RWPE1 (cell line): ENCODE measurements around the gene PCTP.

ENCODE experiments used
- CTCF ChIA-PET: fragments of 350-600 bp; sonication (Branson Sonifier 250); formaldehyde crosslinking; extraction: SDS; loops from one replicate; lab custom pipeline; 2021; lab: Yijun Ruan, JAX
- POLR2A ChIA-PET: fragments of 400-600 bp; formaldehyde crosslinking; extraction: SDS; loops from one replicate; lab custom pipeline; 2020; ENCODE audit warnings: antibody characterized with exemption; ENCODE audit not compliant: low non-redundant PET; lab: Yijun Ruan, JAX
- DNase-seq: peaks from one replicate; pipeline ENCODE4 v3.0.0; 2012; ENCODE audit warnings: low spot score
- H3K27ac ChIP-seq: fragments of 450-650 bp; 2 replicates; pipeline ENCODE4 v1.5.1; 2017
- TF ChIP-seq, protein P1 (sequence below): fragments of 450-650 bp; conservative IDR thresholded peaks from 2 replicates; pipeline ENCODE4 v1.5.1; 2017; ENCODE audit warnings: low read depth, mild to moderate bottlenecking

Gene PCTP

DNA sequence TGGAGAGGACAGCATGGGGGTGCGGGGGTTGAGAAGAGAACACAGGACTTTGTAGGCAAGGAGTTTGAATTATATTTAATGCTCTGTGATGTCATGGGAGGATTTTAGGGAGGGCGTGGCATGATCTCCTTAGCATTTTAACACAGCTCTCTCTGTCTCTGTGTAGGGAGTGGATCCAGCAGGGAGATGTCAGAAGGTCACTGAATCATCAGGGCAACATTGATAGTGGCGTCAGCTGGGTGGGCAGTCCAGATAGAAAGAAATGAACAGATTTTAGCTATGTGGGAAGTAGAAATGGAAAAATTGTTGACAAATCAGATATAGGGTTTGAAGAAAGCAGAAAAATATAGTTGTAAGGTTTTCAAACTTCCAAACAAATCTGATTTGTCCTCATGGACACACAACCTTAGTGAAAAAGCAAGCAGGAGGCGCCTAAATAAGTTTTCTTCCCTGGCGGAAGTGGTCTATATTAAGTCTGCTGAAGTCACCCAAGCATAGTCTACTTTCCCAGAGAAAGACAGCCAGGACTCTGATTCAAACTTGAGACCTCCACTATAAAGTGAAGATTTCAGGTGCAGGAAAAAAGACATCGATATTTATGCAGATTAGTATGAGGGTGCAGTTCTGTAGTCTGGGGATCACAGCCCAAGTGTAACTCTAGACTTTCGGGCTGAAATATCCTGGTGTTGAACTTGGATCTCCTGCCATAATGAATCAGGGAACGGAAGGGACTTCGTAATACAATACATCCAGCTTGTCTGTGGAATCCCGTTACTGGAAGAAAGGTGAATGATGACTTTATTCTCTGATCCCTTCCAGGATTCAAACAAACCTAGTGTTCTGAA, 10.1 kb upstream of the PCTP start:
- TF ChIP-seq, protein P1, sequence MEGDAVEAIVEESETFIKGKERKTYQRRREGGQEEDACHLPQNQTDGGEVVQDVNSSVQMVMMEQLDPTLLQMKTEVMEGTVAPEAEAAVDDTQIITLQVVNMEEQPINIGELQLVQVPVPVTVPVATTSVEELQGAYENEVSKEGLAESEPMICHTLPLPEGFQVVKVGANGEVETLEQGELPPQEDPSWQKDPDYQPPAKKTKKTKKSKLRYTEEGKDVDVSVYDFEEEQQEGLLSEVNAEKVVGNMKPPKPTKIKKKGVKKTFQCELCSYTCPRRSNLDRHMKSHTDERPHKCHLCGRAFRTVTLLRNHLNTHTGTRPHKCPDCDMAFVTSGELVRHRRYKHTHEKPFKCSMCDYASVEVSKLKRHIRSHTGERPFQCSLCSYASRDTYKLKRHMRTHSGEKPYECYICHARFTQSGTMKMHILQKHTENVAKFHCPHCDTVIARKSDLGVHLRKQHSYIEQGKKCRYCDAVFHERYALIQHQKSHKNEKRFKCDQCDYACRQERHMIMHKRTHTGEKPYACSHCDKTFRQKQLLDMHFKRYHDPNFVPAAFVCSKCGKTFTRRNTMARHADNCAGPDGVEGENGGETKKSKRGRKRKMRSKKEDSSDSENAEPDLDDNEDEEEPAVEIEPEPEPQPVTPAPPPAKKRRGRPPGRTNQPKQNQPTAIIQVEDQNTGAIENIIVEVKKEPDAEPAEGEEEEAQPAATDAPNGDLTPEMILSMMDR = no peak
- H3K27ac ChIP-seq = no peak overlapping the region
- CTCF ChIA-PET = no interaction called here
- POLR2A ChIA-PET = no interaction called here
- no peak for DNase-seq

DNA sequence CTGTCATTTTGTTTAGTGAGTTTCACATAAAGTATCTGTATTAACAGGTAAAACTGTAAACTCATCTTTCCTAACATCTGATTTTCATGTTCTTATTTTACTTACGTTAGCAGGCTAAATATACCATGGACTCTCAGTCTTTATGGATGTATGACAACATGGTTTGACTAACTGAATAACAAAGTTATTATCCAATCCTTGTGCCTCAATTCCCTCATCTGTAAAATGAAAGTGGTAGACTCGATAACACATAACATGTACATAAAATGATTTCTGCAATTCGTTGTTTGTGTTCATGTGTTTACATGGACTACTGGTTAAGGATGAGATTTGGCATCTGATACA, 9.5 kb upstream of the PCTP start:
- ChIA-PET POLR2A (no interaction called here), CTCF (no interaction called here)
- DNase-seq = no peak
- TF ChIP-seq, protein P1 = no peak
- H3K27ac ChIP-seq = no peak overlapping the region

DNA sequence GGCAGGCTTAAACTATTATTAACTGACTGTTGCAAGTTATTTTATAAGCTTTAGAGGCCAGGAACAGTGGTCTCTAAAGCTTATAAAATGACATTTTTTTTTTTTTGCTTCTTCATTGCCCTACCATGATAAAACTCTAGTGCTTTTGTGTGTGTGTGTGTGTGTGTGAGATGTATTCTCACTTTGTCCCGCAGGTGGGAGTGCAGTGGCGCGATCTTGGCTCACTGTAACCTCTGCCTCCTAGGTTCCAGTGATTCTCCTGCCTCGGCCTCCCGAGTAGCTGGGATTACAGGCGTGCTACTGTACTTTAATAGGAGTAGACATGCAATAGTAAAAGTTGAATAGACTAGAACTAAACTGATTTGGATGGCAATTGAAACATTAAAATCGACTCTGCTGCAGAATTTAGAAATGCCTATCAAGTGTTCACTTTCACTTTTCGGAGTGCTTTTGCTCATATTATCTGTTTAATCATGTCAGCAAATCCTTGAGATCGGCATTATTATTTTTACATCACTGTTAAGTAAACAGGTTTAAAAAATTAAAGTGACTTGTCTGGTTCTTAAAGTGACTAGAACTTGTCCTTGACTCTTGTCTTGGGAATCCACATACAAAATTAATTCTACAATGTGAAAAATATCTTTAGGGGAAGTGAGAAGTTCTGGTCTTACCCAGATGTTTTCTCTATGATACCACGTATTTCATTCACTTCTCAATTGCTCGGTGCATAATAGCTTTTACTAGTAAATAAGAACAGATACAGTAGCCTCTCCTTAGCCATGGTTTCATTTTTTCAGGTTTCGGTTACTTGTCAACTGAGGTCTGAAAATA, 8.4 kb upstream of the PCTP start:
- TF ChIP-seq, protein P1 = no peak
- ChIA-PET CTCF (interaction anchor here (0.7 kb wide), 1 partner anchor 24 kb away, joined by 3 read pairs; no protein-coding TSS in a partner anchor), POLR2A (no interaction called here)
- H3K27ac ChIP-seq = no peak overlapping the region
- no peak for DNase-seq

DNA sequence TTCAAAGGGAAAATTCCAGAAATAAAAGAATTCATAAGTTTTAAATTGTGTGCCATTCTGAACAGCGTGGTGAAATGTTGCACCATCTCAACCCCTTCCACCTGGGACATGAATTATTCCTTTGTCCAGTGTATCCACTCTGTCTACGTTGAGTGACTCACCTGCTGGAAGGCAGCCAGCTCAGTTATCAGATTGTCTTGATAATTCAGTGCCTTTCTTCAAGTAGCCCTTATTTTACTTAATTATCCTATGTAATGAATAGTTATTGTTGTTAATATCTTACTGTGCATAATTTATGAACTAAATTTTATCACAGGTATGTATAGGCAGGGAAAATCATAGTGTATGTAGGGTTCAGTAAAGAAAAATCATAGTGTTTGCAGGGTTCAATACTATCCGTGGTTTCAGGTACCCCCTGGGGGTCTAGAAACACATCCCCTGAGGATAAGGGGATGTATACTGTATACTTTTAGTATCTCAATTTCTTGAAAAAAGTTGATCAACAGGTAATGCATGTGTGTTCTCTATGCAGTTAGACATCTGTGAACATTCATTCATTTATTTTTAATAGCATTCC, 7.7 kb upstream of the PCTP start:
- ChIA-PET CTCF (no interaction called here), POLR2A (no interaction called here)
- H3K27ac ChIP-seq = no peak overlapping the region
- DNase-seq = peak; percentile 65
- TF ChIP-seq, protein P1 = no peak

DNA sequence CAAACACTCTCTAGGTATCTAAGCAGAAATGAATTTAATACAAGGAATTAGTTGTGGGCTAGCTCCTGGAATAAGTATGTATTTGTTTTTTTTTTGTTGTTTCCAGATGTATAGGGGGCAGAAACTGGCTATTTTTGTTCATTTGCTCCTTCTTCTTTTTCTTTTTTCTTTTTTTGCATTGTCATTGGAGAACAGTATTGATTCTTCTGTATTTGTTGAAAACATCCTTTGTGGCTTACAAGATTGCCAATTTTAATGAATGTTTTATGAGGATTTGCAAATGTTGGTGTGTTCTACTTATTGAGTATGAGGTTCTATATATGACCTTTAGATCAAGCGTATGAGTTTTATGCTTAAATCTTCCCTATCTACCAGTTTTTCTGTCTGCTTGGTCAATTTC, 5.6 kb upstream of the PCTP start:
- no peak for DNase-seq
- TF ChIP-seq, protein P1 = no peak
- ChIA-PET CTCF (interaction anchor here (0.9 kb wide), 1 partner anchor 10 kb away, joined by 3 read pairs; no protein-coding TSS in a partner anchor), POLR2A (no interaction called here)
- no peak overlapping the region for H3K27ac ChIP-seq

DNA sequence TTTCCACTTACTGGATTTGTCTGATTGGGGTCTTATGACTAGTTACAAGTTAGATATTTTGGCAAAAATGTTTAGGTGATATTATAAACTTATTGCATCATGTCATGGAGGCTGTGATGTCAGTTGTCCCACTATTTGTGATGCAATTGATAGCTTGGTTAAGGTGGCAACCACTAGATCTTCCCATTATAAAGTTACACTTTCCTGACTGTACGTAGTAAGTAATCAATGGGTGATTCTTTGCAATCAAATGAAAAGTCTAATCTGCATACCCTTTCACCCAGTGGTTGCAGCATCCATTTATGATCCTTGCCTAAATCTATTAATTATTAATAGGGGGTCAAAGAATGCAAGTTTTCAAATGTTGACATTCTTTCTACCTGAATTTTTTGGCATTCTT, 4.4 kb upstream of the PCTP start:
- CTCF ChIA-PET = no interaction called here
- POLR2A ChIA-PET = no interaction called here
- TF ChIP-seq, protein P1 = no peak

More for the DNA sequence above, 4.4 kb upstream of the PCTP start:
- DNase-seq = no peak
- H3K27ac ChIP-seq = no peak overlapping the region
